ENCODE results near the gene ARHGAP29. TPM values are rescaled to one million over a fixed set of nuclear protein-coding genes. Genes with fewer than 3 reads are reported as not detected.

The ARHGAP29 gene
- total RNA-seq, 1 donor from 2014 or later = 35.1 TPM

- H3K36me3 ChIP-seq = no peaks in the 10 kb centered on the region
- H3K27ac ChIP-seq = peak overlapping the region; percentile 74
- H3K27me3 ChIP-seq = no peaks in the 10 kb centered on the region
- H3K4me3 ChIP-seq = peak overlapping the region; percentile 77 to 80
- peaks cover 0 to 5% of the 10 kb centered on the region in 2 donors for H3K9me3 ChIP-seq
- H3K4me1 ChIP-seq = no peaks in the 10 kb centered on the region
- intact Hi-C loops (cut with DNase I) = loop anchor here (1.0 to 10.0 kb wide), 2 partner anchors 9 to 298 kb away; partner anchors contain the start of genes ARHGAP29 and F3
- no peak for DNase-seq (ENCODE audit: low spot score in 2 of 2)
- TF ChIP-seq CTCF (IDR thresholded peaks at IDR 0.05) = no peak
Observed at GRCh38 chr1:94246692-94247137, 9.3 kb upstream of the ARHGAP29 start.

- H3K27me3 ChIP-seq = no peaks in the 10 kb centered on the region
- peak overlapping the region; percentile 74 for H3K27ac ChIP-seq
- H3K4me1 ChIP-seq = no peaks in the 10 kb centered on the region
- no peaks in the 10 kb centered on the region for H3K36me3 ChIP-seq
- DNase-seq (ENCODE audit: low spot score in 2 of 2) = no peak
- peak overlapping the region; percentile 77 to 80 for H3K4me3 ChIP-seq
- TF ChIP-seq CTCF (IDR thresholded peaks at IDR 0.05) = no peak
- intact Hi-C loops (cut with DNase I) = loop anchor here (10.0 kb wide), 1 partner anchor 299 kb away; the partner anchor contains the start of gene F3
- peaks cover 0 to 5% of the 10 kb centered on the region in 2 donors for H3K9me3 ChIP-seq
Observed at GRCh38 chr1:94245747-94246438, 8.5 kb upstream of the ARHGAP29 start.

GRCh38 chr1:94244816-94245215, 7.4 kb upstream of the ARHGAP29 start:
- DNase-seq (ENCODE audit: low spot score in 2 of 2) = no peak
- Histone ChIP-seq H3K9me3 (peaks cover 0 to 5% of the 10 kb centered on the region in 2 donors), H3K36me3 (no peaks in the 10 kb centered on the region), H3K4me3 (no peak overlapping the region), H3K27me3 (no peaks in the 10 kb centered on the region), H3K4me1 (no peaks in the 10 kb centered on the region), H3K27ac (no peak overlapping the region)
- intact Hi-C loops (cut with DNase I) = loop anchor here (10.0 kb wide), 1 partner anchor 300 kb away; the partner anchor contains the start of gene F3
- no peak for TF ChIP-seq CTCF (IDR thresholded peaks at IDR 0.05)

- DNase-seq (ENCODE audit: low spot score in 2 of 2) = no peak
- intact Hi-C loops (cut with DNase I) = loop anchor here (10.0 kb wide), 1 partner anchor 301 kb away; the partner anchor contains the start of gene F3
- H3K27me3 ChIP-seq = no peaks in the 10 kb centered on the region
Observed at GRCh38 chr1:94243665-94244064, 6.3 kb upstream of the ARHGAP29 start.

GRCh38 chr1:94240822-94241221, 3.4 kb upstream of the ARHGAP29 start:
- DNase-seq (ENCODE audit: low spot score in 2 of 2) = no peak
- no peak for TF ChIP-seq CTCF (IDR thresholded peaks at IDR 0.05)
- intact Hi-C loops (cut with DNase I) = loop anchor here (10.0 kb wide), 1 partner anchor 304 kb away; the partner anchor contains the start of gene F3

More at GRCh38 chr1:94243665-94244064, 6.3 kb upstream of the ARHGAP29 start:
- no peak for TF ChIP-seq CTCF (IDR thresholded peaks at IDR 0.05)
- Histone ChIP-seq H3K4me1 (no peaks in the 10 kb centered on the region), H3K4me3 (no peak overlapping the region), H3K27ac (no peak overlapping the region), H3K9me3 (peaks cover 0 to 5% of the 10 kb centered on the region in 2 donors), H3K36me3 (no peaks in the 10 kb centered on the region)

More at GRCh38 chr1:94240822-94241221, 3.4 kb upstream of the ARHGAP29 start:
- H3K4me3 ChIP-seq = no peak overlapping the region
- peaks cover 0 to 5% of the 10 kb centered on the region in 2 donors for H3K9me3 ChIP-seq
- no peak overlapping the region for H3K27ac ChIP-seq
- H3K36me3 ChIP-seq = no peaks in the 10 kb centered on the region
- no peaks in the 10 kb centered on the region for H3K27me3 ChIP-seq
- no peaks in the 10 kb centered on the region for H3K4me1 ChIP-seq

Data from ascending aorta (tissue), 2 donors.